Esophagus squamous epithelium (tissue), 4 donors: ENCODE data around the gene CUBN.

Experiments
- POLR2A ChIP-seq, 4 donors: fragments of 450-650 bp; IDR thresholded peaks; one replicate each; pipeline ENCODE4 v1.6.1; 2017; ENCODE audit warnings: antibody characterized with exemption in 4 of 4, mild to moderate bottlenecking in 4 of 4, moderate library complexity in 3 of 4
- TF ChIP-seq, protein P1 (sequence below), 6 experiments: fragments of 450-650 bp in 4 of 6; fragments of 200-600 bp in 2 of 6; sonication (generic) in 2 of 6; IDR thresholded peaks; one replicate each; pipeline ENCODE4 v1.5.1; 2016 to 2019; ENCODE audit warnings: antibody characterized with exemption in 6 of 6, mild to moderate bottlenecking in 4 of 6, moderate library complexity in 4 of 6

- TF ChIP-seq, protein P1, sequence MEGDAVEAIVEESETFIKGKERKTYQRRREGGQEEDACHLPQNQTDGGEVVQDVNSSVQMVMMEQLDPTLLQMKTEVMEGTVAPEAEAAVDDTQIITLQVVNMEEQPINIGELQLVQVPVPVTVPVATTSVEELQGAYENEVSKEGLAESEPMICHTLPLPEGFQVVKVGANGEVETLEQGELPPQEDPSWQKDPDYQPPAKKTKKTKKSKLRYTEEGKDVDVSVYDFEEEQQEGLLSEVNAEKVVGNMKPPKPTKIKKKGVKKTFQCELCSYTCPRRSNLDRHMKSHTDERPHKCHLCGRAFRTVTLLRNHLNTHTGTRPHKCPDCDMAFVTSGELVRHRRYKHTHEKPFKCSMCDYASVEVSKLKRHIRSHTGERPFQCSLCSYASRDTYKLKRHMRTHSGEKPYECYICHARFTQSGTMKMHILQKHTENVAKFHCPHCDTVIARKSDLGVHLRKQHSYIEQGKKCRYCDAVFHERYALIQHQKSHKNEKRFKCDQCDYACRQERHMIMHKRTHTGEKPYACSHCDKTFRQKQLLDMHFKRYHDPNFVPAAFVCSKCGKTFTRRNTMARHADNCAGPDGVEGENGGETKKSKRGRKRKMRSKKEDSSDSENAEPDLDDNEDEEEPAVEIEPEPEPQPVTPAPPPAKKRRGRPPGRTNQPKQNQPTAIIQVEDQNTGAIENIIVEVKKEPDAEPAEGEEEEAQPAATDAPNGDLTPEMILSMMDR (IDR thresholded peaks at IDR 0.05) = no peak
- TF ChIP-seq POLR2A (IDR thresholded peaks at IDR 0.05) = no peak
These were observed 133.1 kb downstream of the CUBN start for GRCh38 chr10:16996530-16996964.
